ENCODE measurements around the gene CRYGB. TPM values are rescaled to one million over a fixed set of nuclear protein-coding genes. Genes with fewer than 3 reads are reported as not detected.

CRYGB gene
- total and polyA plus RNA-seq, 2 of the 13 experiments (the other 11 are each of a cell fraction or from before 2014, with no cell fraction given), result not detected

DNA sequence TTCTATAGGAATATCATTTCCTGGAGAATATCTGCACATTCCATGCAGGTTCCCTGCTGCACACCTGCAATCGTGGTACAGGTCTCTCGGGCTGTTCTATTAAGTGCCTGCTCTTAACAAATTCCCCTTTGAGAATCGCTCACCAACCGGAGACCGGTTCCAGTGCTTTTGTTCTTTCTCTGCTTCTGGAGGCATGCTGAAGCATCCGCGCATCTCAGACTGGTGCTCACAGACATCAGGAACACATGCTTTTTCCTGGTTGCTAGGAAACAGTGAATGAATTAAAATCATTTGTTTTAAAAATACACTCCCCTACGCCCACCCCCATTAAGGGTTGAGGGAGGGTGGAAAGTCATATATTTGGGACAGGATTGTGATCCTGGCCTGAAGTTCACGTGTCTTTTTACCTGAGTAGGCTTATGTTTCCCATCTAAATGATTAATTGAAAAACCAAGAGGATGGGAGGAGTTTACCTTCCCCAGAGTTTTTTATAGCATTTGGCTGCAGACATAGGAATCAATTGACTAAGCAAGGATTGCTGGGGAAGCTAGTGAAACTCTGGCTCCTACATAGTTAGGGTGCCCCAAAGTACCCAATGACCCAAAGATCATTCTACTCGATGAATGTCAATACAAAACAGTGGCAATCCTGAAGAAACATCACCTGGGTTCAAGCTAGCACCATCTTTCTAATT is 44.0 kb upstream of the CRYGB start, which contains the start of gene C2orf80 (continued):
- TF ChIP-seq, protein P1, sequence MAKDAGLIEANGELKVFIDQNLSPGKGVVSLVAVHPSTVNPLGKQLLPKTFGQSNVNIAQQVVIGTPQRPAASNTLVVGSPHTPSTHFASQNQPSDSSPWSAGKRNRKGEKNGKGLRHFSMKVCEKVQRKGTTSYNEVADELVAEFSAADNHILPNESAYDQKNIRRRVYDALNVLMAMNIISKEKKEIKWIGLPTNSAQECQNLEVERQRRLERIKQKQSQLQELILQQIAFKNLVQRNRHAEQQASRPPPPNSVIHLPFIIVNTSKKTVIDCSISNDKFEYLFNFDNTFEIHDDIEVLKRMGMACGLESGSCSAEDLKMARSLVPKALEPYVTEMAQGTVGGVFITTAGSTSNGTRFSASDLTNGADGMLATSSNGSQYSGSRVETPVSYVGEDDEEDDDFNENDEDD (CRISPR knock-in tag; IDR thresholded peaks at IDR 0.05; ENCODE audit: borderline replicate concordance), result no peak
- TF ChIP-seq GZF1 (CRISPR knock-in tag; IDR thresholded peaks at IDR 0.05) (no peak), ZNF20 (CRISPR knock-in tag; IDR thresholded peaks at IDR 0.05) (no peak), TOPORS (CRISPR knock-in tag; IDR thresholded peaks at IDR 0.05) (no peak), RARG (CRISPR knock-in tag; IDR thresholded peaks at IDR 0.05; ENCODE audit: low read depth) (no peak), ZNF264 (CRISPR knock-in tag; IDR thresholded peaks at IDR 0.05) (no peak)

DNA sequence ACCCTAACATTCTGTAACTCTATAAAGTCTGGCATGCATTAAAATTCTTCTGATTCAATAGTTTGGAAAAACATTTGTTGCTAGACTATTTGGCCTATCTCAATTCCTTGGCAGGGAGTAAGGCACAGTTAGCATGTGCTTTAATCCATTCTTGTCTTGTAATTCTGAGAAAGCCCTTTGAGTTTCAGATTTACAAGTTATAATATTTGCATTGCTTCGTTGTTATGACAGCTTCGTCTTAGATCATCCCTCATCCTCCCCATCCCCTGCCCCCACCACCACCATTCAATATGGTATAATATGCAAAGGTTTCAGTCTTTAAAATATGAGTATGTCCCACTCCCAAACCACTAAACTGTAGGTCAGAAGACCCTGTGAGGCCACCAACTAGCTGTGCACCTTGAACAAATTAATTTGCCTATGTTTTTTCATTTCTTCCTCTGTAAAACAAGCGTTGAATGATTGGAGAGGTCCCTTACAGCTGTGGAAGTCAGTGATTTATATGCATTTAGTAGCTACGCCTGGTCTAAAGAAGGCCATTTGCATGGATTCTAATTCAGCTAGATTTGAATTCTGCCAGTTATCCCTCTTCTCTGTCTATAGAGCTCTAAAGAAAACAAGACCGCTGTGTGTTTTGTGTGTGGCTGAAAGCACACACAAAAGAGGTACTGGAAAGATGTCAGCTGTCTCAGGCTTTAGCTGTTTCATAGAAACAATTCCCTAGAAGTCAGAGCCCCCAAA is 43.3 kb upstream of the CRYGB start:
- in situ Hi-C loops (cut with HindIII; ENCODE audit: extremely low pct_ligation_motif_present, low pct_unique_long_range_greater_than_20kb) (no loop called here), intact Hi-C loops (cut with micrococcal nuclease; ENCODE audit: unreplicated experiment) (no loop called here)
- CTCF ChIA-PET (ENCODE audit: low intra/inter-chr PET ratio, low total read pairs), result no interaction called here
- no TSS peak for BruUV-seq (replicated peaks)
- Histone ChIP-seq H3K4me1 (ENCODE audit: insufficient read depth, low read length) (peaks cover 2% of the 10 kb centered on the region), H2AFZ (ENCODE audit: low read length) (no peak overlapping the region), H4K20me1 (ENCODE audit: insufficient read depth, low read length) (no peaks in the 10 kb centered on the region), H3K4me3 (replicated peaks in 1 of 3; ENCODE audit: insufficient read depth in 1 of 3, low read depth in 2 of 3, low read length in 3 of 3) (no peak overlapping the region), H3K27me3 (ENCODE audit: control insufficient read depth in 1 of 2, insufficient read depth in 2 of 2, low read length in 2 of 2) (peaks cover 0 to 17% of the 10 kb centered on the region in 2 experiments; a peak in 1 of 5 replicates), H3K9ac (ENCODE audit: insufficient read depth, low read depth, low read length) (no peak overlapping the region), H3K4me2 (ENCODE audit: low read depth, low read length) (no peak overlapping the region), H3K36me3 (replicated peaks in 1 of 2; ENCODE audit: control insufficient read depth in 1 of 2, insufficient read depth in 2 of 2, low read length in 2 of 2) (no peaks in the 10 kb centered on the region), H3K27ac (ENCODE audit: extremely low read length, insufficient read depth, low read length) (no peak overlapping the region), H3K79me2 (ENCODE audit: insufficient read depth, low read length) (no peaks in the 10 kb centered on the region), H3K9me3 (ENCODE audit: low read length) (no peaks in the 10 kb centered on the region)
- ATAC-seq, result no peak
- POLR2A ChIA-PET, result interaction anchor here (1.2 kb wide), 1 partner anchor 65 kb away, joined by 3 read pairs; the partner anchor contains the start of gene IDH1
- WGBS (ENCODE audit: low lambda C conversion rate), result 42% methylated on average over 5 of the region's 5 CpGs
- FAIRE-seq, result no peak
- no peak for DNase-seq (ENCODE audit: low spot score)
- TF ChIP-seq TCF12 (IDR thresholded peaks at IDR 0.05), result no peak
- TF ChIP-seq TCF12 (CRISPR knock-in tag; IDR thresholded peaks at IDR 0.05), result no peak
- TF ChIP-seq, protein P2, sequence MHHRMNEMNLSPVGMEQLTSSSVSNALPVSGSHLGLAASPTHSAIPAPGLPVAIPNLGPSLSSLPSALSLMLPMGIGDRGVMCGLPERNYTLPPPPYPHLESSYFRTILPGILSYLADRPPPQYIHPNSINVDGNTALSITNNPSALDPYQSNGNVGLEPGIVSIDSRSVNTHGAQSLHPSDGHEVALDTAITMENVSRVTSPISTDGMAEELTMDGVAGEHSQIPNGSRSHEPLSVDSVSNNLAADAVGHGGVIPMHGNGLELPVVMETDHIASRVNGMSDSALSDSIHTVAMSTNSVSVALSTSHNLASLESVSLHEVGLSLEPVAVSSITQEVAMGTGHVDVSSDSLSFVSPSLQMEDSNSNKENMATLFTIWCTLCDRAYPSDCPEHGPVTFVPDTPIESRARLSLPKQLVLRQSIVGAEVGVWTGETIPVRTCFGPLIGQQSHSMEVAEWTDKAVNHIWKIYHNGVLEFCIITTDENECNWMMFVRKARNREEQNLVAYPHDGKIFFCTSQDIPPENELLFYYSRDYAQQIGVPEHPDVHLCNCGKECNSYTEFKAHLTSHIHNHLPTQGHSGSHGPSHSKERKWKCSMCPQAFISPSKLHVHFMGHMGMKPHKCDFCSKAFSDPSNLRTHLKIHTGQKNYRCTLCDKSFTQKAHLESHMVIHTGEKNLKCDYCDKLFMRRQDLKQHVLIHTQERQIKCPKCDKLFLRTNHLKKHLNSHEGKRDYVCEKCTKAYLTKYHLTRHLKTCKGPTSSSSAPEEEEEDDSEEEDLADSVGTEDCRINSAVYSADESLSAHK (CRISPR knock-in tag; IDR thresholded peaks at IDR 0.05; ENCODE audit: borderline replicate concordance), result no peak
- TF ChIP-seq ZNF232 (CRISPR knock-in tag; IDR thresholded peaks at IDR 0.05; ENCODE audit: borderline replicate concordance), result no peak
- no peak for TF ChIP-seq FLYWCH1 (CRISPR knock-in tag; IDR thresholded peaks at IDR 0.05)
- TF ChIP-seq ZNF563 (CRISPR knock-in tag; IDR thresholded peaks at IDR 0.05), result no peak
- no peak for TF ChIP-seq RBFOX2 (IDR thresholded peaks at IDR 0.05; ENCODE audit: low read depth, low read length)
- TF ChIP-seq, protein P3, sequence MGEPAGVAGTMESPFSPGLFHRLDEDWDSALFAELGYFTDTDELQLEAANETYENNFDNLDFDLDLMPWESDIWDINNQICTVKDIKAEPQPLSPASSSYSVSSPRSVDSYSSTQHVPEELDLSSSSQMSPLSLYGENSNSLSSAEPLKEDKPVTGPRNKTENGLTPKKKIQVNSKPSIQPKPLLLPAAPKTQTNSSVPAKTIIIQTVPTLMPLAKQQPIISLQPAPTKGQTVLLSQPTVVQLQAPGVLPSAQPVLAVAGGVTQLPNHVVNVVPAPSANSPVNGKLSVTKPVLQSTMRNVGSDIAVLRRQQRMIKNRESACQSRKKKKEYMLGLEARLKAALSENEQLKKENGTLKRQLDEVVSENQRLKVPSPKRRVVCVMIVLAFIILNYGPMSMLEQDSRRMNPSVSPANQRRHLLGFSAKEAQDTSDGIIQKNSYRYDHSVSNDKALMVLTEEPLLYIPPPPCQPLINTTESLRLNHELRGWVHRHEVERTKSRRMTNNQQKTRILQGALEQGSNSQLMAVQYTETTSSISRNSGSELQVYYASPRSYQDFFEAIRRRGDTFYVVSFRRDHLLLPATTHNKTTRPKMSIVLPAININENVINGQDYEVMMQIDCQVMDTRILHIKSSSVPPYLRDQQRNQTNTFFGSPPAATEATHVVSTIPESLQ (CRISPR knock-in tag; conservative IDR thresholded peaks at IDR 0.05), result no peak
- TF ChIP-seq ZFYVE20 (CRISPR knock-in tag; IDR thresholded peaks at IDR 0.05; ENCODE audit: borderline replicate concordance, low read depth), result no peak
- TF ChIP-seq ZNF768 (CRISPR knock-in tag; IDR thresholded peaks at IDR 0.05), result no peak
- no peak for TF ChIP-seq SMAD1 (CRISPR knock-in tag; IDR thresholded peaks at IDR 0.05; ENCODE audit: borderline replicate concordance, low read depth)

All from HepG2 (cell line).